Urinary bladder (tissue), 4 donors: ENCODE measurements around the gene PLCXD1. TPM values are rescaled to one million over a fixed set of nuclear protein-coding genes. Genes with fewer than 3 reads are reported as not detected.
"Not testable (repeated sequence)": the region's sequence is repeated elsewhere in the genome, so short reads cannot be mapped to it uniquely, and the experiment has no call there.

Experiments
- DNase-seq: peaks from one replicate; pipeline ENCODE4 v3.0.0-alpha.2; 2015; ENCODE audit errors: extremely low spot score
- H3K27ac ChIP-seq: one replicate; pipeline ENCODE4 v1.5.1; 2013; ENCODE audit warnings: low read depth, mild to moderate bottlenecking, moderate library complexity
- H3K36me3 ChIP-seq: one replicate; pipeline ENCODE4 v1.6.1; 2013; ENCODE audit warnings: mild to moderate bottlenecking, moderate library complexity; ENCODE audit not compliant: insufficient read depth
- H3K4me1 ChIP-seq: one replicate; pipeline ENCODE4 v1.6.1; 2013; ENCODE audit warnings: mild to moderate bottlenecking, moderate library complexity; ENCODE audit not compliant: insufficient read depth
- H3K4me3 ChIP-seq: one replicate; pipeline ENCODE4 v1.5.1; 2013; ENCODE audit warnings: low read depth, low read length
- WGBS: extraction: QIAGEN DNeasy Blood & Tissue Kit; methylation state at CpG from one replicate; pipeline ENCODE4 v1.1.7; 2013; 5-methylcytosine and 5-hydroxymethylcytosine counted together
- polyA plus RNA-seq: library from polyadenylated mRNA; stranded (reverse); fragments of 200-250 nt; gene quantifications from one replicate; pipeline ENCODE4 v1.2.3, GENCODE V29; 2013
- total RNA-seq: library from RNA; depleted of rRNA; stranded (reverse); fragments of >200 nt; gene quantifications from one replicate; pipeline ENCODE4 v1.2.3, GENCODE V29; 2014
- donor health status: healthy with polysubstance abuse.
- donor health status: healthy.

PLCXD1 gene
- total and polyA plus RNA-seq, 2 donors, result 5.2 to 10.2 TPM

DNA sequence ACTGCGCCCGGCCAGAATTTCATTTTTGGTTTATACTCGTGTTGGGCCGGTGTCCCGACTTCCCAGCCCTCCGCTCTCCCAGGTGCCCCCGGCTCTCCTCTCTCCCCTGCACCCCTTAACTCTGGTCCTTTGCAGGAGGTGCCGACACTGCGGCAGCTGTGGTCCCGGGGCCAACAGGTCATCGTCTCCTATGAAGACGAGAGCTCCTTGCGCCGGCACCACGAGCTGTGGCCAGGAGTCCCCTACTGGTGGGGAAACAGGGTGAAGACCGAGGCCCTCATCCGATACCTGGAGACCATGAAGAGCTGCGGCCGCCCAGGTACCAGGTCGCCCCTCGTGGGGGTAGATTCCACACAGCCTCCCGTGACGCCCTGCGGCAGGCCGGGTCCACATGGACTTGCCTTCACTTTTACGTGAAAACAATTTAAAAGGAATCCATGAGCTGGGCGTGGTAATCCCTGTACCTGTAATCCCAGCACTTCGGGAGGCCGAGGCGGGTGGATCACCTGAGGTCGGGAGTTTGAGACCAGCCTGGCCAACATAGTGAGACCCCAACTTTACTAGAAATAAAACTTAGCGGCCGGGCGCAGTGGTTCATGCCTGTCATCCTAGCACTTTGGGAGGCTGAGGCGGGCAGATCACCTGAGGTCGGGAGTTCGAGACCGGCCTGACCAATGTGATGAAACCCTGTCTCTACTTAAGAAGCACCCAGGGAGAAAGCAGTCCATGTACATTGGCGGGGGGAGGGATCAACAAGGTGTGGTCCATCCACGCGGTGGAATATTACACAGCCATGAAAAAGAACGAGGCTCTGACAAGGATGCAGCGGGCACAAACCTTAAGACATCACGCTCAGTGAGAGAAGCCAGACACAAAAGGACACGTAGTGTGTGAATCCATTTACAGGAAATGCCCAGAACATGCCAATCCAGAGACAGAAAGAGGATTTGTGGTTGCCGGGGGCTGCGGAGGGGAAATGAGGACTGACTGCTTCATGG is 12.0 kb downstream of the PLCXD1 start:
- H3K4me3 ChIP-seq, result no peak overlapping the region
- no peak overlapping the region for H3K27ac ChIP-seq
- WGBS, result 98% methylated on average over 47 of the region's 47 CpGs
- H3K4me1 ChIP-seq, result no peaks in the 10 kb centered on the region
- H3K36me3 ChIP-seq, result no peaks in the 10 kb centered on the region
- DNase-seq, result no peak

DNA sequence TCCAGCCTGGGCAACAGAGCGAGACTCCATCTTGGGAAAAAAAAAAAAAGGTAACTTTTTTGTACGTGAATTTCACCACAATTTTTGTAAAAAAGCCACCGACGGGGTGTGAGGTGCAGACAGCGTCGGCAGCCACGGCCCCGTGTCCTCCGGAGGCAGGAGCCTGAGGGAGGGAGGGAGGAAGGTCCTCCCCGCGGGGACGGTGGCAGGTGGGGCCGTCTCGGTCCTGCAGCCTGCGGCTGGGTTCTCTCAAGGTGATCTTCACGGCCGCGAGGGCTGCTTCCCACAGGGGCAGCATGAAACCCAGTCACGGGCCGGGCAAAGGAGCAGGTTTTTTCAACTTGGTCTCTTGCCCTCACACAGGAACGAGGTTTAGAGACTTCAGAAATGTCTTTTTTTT is 14.0 kb downstream of the PLCXD1 start:
- Histone ChIP-seq H3K36me3 (no peaks in the 10 kb centered on the region), H3K27ac (no peak overlapping the region), H3K4me3 (no peak overlapping the region), H3K4me1 (no peaks in the 10 kb centered on the region)
- WGBS, result 97% methylated on average over 21 of the region's 21 CpGs
- DNase-seq, result no peak

DNA sequence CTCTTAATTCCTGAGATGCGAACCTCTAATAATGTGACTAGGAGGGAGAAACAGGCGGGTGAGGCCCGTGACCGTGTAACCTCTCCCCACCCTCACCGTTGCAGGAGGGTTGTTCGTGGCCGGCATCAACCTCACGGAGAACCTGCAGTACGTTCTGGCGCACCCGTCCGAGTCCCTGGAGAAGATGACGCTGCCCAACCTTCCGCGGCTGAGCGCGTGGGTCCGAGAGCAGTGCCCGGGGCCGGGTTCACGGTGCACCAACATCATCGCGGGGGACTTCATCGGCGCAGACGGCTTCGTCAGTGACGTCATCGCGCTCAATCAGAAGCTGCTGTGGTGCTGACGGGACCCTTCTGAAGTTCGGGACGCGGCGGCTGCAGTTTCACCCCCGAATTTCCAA is 17.8 kb downstream of the PLCXD1 start:
- Histone ChIP-seq H3K27ac (no peak overlapping the region), H3K4me1 (no peaks in the 10 kb centered on the region), H3K36me3 (peaks cover 5% of the 10 kb centered on the region), H3K4me3 (no peak overlapping the region)
- WGBS, result 96% methylated on average over 36 of the region's 36 CpGs
- DNase-seq, result no peak

DNA sequence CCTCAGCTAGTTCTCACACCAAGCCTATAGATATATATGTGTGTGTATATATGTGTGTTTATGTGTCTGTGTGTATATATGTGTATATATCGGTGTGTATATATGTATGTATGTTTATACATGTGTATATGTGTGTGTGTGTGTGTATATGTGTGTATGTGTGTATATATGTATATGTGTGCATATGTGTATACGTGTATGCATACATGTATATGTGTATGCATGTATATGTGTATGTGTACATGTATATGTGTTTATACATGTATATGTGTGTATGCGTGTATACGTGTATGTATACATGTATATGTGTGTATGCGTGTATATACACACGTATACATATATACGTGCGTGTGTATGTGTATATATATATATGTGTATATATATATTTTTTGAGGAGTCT is 19.2 kb downstream of the PLCXD1 start:
- 95% methylated on average over 8 of the region's 8 CpGs for WGBS
- H3K4me1 ChIP-seq, result no peaks in the 10 kb centered on the region
- H3K36me3 ChIP-seq, result peaks cover 7% of the 10 kb centered on the region
- H3K4me3 ChIP-seq, result no peak overlapping the region
- no peak overlapping the region for H3K27ac ChIP-seq
- DNase-seq, result no peak

DNA sequence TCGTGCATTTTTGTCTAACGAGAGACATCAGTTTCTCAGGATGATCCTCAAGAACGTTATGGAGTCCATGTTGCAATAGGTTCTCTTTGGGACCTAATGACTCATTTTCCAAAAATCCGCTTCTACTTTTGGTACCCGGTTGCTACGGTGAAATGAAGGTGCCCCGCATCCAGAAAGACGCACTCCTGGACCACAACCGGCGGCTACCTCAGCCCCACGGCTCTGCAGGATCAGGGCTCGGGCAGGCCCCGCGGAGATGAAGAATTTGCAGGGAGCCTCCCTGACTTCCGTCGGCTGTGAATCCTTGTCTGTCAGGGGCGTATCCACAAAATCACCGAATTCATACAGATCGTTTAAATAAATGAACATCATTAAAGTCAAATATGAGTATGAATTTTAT is 21.8 kb downstream of the PLCXD1 start:
- H3K36me3 ChIP-seq, result peaks cover 7% of the 10 kb centered on the region
- no peak for DNase-seq
- no peaks in the 10 kb centered on the region for H3K4me1 ChIP-seq
- no peak overlapping the region for H3K4me3 ChIP-seq
- WGBS, result 95% methylated on average over 19 of the region's 19 CpGs
- H3K27ac ChIP-seq, result no peak overlapping the region

DNA sequence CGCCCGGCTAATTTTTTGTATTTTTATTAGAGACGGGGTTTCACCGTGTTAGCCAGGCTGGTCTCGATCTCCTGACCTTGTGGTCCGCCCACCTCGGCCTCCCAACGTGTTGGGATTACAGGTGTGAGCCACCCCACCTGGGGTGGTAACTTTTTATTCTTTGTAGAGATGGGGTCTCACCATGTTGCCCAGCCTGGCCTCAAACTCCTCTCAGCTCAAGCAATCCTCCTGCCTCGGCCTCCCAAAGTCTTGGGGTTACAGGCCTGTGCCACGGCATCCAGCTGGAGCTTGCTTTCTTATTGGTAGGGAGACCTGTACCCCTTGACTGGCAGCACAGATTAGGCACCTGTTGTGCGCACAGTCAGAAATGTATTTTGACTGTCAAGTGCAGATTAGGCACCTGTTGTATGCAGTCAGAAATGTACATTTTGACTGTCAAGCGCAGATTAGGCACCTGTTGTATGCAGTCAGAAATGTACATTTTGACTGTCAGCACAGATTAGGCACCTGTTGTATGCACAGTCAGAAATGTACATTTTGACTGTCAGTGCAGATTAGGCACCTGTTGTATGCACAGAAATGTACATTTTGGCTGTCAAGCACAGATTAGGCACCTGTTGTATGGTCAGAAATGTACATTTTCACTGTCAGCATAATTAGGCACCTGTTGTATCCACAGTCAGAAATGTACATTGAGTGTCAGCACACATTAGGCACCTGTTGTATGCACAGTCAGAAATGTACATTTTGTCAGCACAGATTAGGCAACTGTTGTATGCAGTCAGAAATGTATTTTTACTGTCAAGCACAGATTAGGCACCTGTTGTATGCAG is 24.8 kb downstream of the PLCXD1 start:
- DNase-seq, H3K36me3 ChIP-seq, H3K4me1 ChIP-seq, H3K27ac ChIP-seq, H3K4me3 ChIP-seq: not testable (repeated sequence)
- WGBS, result 98% methylated on average over 12 of the region's 12 CpGs

GRCh38 chrX:306614-307251 is 25.6 kb downstream of the PLCXD1 start:
- not testable (repeated sequence) for H3K36me3 ChIP-seq, H3K4me3 ChIP-seq, DNase-seq, H3K27ac ChIP-seq, H3K4me1 ChIP-seq
- 97% methylated on average over 3 of the region's 3 CpGs for WGBS

- WGBS, result 96% methylated on average over 58 of the region's 58 CpGs
- DNase-seq, result no peak
- Histone ChIP-seq H3K36me3 (peaks cover 2% of the 10 kb centered on the region), H3K4me3 (no peak overlapping the region), H3K4me1 (no peaks in the 10 kb centered on the region), H3K27ac (no peak overlapping the region)
Measured at GRCh38 chrX:307261-308111, 26.3 kb downstream of the PLCXD1 start.

DNA sequence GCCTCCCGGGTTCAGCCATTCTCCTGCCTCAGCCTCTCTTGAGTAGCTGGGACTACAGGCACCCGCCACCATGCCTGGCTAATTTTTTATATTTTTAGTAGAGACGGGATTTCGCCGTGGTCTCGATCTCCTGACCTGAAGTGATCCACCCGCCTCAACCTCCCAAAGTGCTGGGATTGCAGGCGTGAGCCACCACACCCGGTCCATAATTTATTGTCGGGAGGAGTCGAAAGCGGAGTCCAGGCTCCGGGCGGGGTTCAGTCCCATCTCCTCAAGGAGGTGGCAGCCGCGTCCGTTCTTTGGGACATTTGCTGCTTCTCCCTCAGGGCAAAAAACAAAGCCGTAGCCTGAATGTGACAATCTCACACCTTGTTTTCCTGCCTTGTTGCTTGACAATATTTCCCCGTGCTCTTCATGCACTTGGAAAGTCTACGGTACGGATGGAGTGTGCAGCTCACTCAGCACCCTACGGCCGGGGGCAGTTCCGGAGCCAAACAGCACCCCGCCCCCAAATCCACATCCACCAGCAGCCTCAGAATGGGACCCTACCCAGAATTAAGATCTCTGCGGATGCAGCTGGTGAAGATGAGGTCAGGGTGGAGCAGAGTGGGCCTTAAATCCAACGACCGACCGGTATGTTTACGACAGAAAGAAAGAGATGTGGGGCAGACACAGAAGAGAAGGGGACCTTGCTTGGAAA is 27.8 kb downstream of the PLCXD1 start:
- WGBS, result 95% methylated on average over 30 of the region's 30 CpGs
- H3K4me3 ChIP-seq, result no peak overlapping the region
- no peak for DNase-seq
- peaks cover 12% of the 10 kb centered on the region for H3K36me3 ChIP-seq
- H3K4me1 ChIP-seq, result no peaks in the 10 kb centered on the region
- no peak overlapping the region for H3K27ac ChIP-seq

GRCh38 chrX:310621-311155 is 29.5 kb downstream of the PLCXD1 start:
- H3K4me3 ChIP-seq, result no peak overlapping the region
- H3K36me3 ChIP-seq, result peaks cover 13% of the 10 kb centered on the region
- DNase-seq, result no peak
- no peaks in the 10 kb centered on the region for H3K4me1 ChIP-seq
- 92% methylated on average over 25 of the region's 25 CpGs for WGBS
- no peak overlapping the region for H3K27ac ChIP-seq

- DNase-seq, result no peak
- H3K27ac ChIP-seq, result no peak overlapping the region
- no peak overlapping the region for H3K4me3 ChIP-seq
- WGBS, result 95% methylated on average over 69 of the region's 69 CpGs
- H3K4me1 ChIP-seq, result no peaks in the 10 kb centered on the region
- peaks cover 13% of the 10 kb centered on the region for H3K36me3 ChIP-seq
Measured at GRCh38 chrX:311156-312129, 30.3 kb downstream of the PLCXD1 start.
